HG03439 (cell line): ENCODE measurements around the gene PIM2.

Experiments used
- ATAC-seq: cut with Tn5 transposase; IDR thresholded peaks from one replicate; pipeline ENCODE4 v1.9.1; 2021; ENCODE audit warnings: mild to moderate bottlenecking, moderate library complexity; ENCODE audit not compliant: unreplicated experiment

PIM2 gene

DNA sequence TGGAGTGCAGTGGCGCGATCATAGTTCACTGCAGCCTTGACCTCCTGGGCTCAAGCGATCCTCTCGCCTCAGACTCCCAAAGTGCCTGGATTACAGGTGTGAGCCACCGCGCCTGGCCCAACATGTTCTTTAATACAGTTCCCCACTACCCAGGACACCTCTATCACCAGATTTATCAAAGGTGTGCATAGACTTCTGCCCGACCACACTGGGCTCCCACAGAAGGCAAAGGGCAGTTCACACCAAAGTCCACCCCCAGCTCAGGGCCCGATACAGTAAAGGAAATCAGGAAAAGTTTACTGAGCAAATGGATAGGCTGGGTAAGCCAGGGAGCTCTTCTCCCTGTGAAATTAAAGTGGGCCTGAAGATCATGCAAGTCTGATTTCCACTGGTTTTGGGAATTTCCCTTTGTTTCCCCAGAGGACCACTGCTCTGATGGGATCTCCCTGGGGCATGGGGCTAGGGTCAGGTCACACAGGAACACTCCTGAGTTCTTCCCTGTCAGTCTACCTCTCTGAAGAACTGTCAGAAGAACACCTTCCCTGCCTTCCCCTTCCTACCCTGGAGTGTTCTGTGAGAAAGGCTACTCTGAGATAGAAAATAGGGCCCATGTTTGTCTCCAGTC, 17.7 kb upstream of the PIM2 start:
- no peak for ATAC-seq

DNA sequence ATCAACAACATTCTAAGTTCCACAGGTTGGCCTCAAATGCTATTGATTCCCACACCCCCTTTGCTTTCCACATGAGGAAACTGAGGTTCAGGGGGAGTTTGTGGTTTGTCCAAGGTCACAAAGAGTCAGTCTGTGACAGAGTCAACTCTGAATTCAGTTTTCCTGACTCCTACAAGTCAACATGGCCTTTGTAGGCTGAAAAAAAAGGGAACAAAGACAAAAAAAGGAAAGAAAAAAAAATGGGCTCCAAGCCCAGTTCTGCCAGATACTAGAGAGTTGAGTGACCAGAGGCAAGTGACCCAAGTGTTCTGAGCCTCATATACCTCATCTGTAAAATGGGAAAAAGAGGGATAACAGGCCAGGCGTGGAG, 16.5 kb upstream of the PIM2 start:
- ATAC-seq: no peak

DNA sequence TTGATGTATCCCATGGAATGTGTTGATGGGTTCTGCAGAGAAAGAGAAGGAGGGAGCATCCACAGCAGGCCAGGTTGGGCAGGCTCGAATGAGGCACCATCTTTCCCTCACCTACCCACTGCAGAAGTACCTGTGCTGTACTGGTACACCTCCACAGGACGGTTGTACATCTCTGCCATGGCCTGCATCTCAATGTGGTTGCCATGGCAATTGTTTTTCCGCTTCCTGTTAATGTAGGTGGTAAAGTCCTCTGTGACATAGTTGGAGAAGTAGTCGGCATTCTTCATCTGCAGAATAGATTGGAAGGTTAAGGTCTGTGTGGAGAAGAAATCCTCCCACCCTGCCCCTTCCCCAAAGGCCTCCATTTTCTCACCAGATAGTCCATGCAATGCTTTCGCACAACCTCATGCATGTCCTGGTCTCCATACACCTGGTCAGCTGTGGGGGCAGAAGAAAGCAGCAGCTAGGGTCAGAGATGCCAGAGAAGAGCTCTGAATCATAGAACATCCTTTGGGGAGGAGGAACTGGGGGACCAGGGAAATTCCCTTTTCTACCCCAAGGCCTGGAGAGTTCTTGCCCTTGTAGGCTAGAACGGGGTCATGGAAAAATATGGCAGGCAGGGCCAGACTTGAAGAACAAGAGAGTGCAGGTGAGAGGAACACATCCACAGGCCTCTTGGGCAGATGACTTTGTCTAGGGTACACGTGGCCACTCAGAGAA, 15.9 kb upstream of the PIM2 start:
- no peak for ATAC-seq

GRCh38 chrX:48933757-48934156, 14.9 kb upstream of the PIM2 start:
- no peak for ATAC-seq

DNA sequence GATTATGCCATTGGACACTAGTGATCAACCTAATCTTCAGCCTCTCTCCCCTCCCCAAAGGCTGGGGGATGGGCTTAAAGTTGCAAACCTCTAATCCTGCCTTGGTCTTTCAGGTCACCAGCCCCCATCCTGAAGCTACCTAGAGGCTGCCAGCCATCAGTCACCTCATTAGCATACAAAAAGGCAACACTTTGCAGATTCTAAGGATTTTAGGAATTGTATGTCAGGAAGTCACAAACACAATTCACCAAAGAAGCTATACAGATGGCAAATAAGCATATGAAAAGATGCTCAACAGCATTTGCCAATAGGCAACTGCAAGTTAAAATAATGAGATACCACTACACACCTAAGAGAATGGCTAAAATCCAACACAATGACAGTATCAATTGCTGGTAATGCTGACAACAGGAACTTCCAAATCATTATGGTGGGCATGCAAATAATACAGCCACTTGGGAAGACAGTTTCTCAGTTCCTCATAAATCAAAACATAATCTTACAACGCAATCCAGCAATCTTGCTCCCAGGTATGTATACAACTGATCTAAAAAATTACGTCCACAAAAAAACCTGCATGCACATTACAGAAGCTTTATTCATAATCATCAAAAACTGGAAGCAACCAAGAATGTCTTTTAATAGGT, 9.0 kb upstream of the PIM2 start:
- no peak for ATAC-seq

DNA sequence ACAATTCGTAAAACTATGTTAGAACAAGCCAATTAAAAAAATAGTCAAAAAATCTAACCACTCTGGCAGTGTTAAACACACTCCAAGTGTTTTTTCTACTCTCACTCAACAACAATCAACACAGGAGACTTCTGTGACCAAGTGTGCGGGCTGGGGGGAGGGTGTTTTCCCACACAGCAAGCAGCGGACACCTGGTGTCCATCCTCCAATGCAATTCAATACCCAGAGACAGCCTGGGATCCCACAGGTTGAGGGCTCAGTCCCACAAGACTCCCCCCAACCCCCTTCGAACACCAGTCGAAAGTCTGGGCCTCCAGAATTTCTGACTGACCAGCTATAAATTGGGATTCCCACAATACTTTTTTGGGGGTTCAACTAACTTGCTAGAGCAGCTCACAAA, 8.3 kb upstream of the PIM2 start:
- no peak for ATAC-seq

- no peak for ATAC-seq
Measured at GRCh38 chrX:48924270-48924669, 5.4 kb upstream of the PIM2 start.

- ATAC-seq: no peak
Measured at GRCh38 chrX:48923771-48924170, 4.9 kb upstream of the PIM2 start.

GRCh38 chrX:48920718-48921104, 1.9 kb upstream of the PIM2 start:
- no peak for ATAC-seq

DNA sequence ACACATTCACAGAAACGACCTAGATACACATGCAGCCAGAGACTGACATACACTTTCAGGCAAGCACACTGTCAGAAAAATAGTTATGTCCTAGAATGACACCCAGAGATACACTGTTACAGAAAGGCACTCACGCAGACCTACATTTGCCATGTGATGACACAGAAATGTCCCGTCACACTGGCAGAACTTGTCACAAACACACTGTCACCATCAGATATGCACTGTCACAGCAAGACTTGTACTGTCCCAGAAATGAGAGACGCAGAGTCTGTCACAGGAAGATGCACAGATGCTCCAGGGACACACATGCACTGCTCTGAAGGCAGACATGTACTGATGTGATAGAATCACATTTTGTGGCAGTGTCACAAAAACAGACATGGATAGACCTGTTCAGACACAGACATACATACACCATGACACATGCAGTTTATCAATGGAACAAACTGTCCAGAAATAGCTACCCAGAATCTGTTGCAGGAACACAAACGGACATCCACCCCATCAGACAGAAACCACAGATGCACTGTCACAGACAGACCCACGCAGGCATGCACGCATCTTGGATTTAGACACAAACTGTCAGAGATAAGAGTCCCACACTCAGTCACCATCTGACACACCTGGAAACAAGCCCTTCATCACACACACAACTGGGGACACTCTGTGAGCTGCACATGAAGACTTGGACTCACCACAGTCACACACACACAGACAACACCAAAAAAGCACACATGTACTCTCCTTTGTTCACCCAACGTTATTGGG, 1.3 kb upstream of the PIM2 start:
- ATAC-seq: no peak

DNA sequence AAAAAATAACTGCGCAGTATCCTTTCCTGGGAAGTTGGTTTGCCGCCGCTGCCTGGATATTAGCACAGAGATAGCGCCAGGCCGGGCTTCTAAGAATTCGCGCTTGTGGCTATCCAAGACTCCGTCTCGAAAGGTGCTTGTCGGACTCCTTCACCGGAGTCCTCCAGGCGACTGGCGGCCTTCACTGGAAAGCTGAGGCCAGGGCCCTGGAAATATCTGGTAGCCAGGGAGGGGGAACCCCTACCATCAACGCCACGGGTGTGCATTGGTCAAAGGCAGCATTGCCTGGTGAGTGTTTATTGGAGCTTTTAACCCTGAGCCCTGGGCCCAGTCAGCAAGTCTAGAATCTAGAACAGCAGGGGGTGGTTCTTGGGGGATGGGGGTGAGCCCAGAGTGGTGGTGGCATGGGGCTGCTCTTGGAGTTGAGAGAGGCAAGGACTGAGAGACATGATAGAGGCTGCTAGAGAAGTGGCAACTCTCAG, 577 bp upstream of the PIM2 start:
- ATAC-seq: peak; percentile 24

GRCh38 chrX:48918301-48918642, 552 bp downstream of the PIM2 start:
- no peak for ATAC-seq

GRCh38 chrX:48917139-48918001, 1.5 kb downstream of the PIM2 start:
- ATAC-seq: peak; percentile 37

DNA sequence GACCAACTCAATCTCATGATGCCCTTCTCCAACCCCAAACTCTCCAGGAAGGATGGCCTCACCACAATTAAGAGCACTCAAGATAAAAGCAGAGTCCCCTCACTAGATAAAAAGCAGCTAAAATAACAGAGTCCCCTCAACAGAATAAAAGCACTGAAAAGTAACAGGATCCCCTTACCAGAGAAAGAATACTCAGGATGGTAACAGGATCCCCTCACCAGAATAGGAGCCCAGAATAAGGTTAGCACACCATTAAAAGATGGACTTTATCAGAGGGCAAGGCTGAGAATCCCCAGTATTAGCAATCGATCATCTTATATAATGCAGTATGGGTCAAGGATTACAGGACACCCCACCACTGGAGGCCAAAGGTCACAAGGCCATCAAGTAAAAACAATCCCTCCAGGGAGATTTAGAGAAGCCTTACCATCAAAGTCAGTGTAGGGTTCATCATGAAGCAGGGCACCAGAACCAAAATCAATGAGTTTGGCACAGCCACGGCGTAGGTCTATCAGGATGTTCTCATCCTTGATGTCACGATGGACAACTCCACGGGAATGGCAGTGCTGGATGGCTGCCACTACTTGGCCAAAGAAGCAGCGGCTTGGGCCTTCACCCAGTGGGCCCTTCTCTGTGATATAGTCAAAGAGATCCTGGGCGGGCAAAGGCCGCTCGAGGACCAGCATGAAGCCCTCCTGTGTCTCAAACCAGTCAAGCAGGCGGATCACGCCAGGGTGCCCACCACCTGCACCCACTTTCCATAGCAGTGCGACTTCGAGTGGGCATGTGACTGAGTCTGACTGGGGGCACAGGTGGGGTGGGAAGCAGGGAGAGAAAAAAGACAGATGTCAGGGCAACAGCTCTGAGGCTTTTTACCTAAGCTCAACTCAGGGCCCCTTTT, 4.0 kb downstream of the PIM2 start:
- no peak for ATAC-seq

DNA sequence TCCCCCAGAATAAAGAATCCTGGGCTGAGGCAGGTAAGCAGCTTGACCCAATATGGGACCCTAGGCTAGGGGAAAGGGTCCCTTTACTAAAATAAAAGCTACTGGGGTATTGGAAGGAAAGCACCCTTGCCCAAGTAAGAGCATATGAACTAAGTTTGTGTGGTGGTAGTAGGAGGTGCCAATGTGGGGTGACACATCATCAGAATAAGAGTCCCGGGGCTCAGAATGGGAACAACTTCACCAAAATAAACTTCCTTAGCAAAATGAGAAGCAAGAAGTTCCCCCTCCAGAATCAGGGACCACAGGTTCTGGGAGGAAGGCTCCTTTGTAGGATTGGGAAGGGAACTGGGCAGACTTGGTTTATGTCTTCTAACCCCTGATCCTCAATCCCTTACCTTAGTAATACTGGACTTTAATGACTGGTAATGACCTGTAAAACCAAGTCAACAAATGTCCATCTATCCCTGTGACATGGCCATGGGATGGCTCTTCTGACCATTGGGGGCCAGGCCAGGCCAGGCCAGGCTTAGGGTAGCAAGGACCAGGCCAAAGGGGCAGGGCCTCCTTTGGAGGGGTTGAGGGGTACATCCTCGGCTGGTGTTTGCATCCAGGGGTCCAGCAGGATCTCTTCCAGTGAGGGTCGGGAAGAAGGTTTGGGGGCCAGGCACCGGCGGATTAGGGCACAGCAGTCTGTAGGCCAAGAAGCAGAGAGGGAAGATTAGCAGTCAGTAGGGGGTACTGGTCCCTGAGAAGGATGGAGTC, 5.0 kb downstream of the PIM2 start:
- no peak for ATAC-seq

GRCh38 chrX:48911412-48912182, 7.2 kb downstream of the PIM2 start, which contains the start of gene SLC35A2:
Gene SLC35A2, minus strand, starts transcription at chrX:48911646. Its CDS starts 10 bp downstream, at chrX:48911636.
- ATAC-seq: peak; percentile 59

DNA sequence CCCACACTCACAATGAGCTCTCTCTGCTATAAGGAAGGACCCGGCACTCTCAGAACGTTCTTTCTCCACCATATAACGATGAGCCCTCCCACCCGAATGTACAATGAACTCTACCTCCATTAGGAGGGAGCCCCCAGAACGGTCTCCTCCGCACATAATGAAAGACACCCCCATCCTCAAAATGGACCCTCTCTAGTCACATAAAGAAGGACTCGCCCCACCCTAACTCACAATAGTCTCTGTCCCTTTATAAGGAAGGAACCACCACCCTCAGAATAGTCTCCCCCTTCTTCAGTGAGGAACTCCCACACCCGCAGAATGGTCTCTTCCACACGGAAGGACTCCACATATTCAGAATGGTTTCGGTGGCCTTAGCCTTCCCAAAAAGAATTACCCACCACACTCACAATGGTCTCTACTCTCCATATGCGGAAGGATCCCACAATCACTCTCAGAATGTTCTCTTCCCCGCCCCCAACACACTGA, 7.9 kb downstream of the PIM2 start:
- ATAC-seq: no peak
